Coronary artery (tissue), 2 donors: ENCODE data around the gene KLC4.
"Not testable (repeated sequence)": the region's sequence is repeated elsewhere in the genome, so short reads cannot be mapped to it uniquely, and the experiment has no call there.

Experiments
- DNase-seq: peaks from one replicate; pipeline ENCODE4 v3.0.0-alpha.2; 2017; ENCODE audit warnings: low spot score
- H3K27ac ChIP-seq, 2 donors: fragments of 200-600 bp; sonication (generic); one replicate each; pipeline ENCODE4 v1.5.1; 2016 to 2019
- H3K4me3 ChIP-seq: fragments of 200-600 bp; sonication (generic); 2 replicates; pipeline ENCODE4 v1.5.1; 2016; ENCODE audit warnings: mild to moderate bottlenecking, moderate library complexity
- TF ChIP-seq, protein P1 (sequence below): fragments of 200-600 bp; sonication (generic); IDR thresholded peaks from one replicate; pipeline ENCODE4 v1.5.1; 2019; ENCODE audit warnings: antibody characterized with exemption

KLC4 gene

DNA sequence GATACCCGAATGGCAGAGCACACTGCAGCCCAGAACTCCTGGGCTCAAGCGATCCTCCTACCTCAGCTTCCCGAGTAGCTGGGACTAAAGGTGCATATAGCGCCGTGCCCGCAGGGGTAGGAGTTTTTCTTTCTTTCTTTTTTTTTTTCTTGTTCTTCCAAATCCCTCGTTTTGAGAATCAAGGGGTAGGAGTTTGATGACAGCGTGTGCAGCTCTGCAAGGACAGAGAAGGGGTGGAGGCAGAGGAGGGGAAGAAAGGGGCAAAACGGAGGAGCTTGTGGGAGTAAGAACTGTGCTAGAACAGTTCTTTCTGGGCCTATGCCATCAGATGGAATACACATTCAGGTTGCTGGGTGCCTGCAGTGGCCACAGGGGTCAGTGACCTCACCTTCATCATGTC lies 22.7 kb upstream of the KLC4 start:
- no peak for DNase-seq
- TF ChIP-seq, protein P1, sequence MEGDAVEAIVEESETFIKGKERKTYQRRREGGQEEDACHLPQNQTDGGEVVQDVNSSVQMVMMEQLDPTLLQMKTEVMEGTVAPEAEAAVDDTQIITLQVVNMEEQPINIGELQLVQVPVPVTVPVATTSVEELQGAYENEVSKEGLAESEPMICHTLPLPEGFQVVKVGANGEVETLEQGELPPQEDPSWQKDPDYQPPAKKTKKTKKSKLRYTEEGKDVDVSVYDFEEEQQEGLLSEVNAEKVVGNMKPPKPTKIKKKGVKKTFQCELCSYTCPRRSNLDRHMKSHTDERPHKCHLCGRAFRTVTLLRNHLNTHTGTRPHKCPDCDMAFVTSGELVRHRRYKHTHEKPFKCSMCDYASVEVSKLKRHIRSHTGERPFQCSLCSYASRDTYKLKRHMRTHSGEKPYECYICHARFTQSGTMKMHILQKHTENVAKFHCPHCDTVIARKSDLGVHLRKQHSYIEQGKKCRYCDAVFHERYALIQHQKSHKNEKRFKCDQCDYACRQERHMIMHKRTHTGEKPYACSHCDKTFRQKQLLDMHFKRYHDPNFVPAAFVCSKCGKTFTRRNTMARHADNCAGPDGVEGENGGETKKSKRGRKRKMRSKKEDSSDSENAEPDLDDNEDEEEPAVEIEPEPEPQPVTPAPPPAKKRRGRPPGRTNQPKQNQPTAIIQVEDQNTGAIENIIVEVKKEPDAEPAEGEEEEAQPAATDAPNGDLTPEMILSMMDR, result no peak
- Histone ChIP-seq H3K4me3 (no peak overlapping the region), H3K27ac (no peak overlapping the region)

DNA sequence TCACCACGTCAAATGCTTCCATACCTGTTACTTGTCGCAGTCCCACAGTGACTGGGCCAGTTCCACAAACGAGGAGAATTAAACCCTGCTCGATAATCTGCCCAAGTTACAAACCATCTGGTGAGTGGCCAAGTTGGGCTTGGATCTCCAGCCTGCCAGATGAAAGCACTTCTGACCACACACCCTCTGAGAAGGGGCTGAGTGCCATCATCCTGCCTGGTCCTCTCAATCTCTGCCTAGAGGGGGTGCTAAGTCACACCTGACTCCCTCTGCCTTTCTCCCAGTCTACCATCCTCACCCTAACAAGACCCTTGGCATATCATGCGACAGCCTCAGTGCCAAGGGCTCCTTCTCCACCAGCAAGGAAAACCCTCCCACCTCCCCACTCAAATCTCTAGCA lies 22.2 kb upstream of the KLC4 start:
- H3K27ac ChIP-seq, result no peak overlapping the region
- DNase-seq, result no peak
- TF ChIP-seq, protein P1, result no peak
- H3K4me3 ChIP-seq, result no peak overlapping the region

DNA sequence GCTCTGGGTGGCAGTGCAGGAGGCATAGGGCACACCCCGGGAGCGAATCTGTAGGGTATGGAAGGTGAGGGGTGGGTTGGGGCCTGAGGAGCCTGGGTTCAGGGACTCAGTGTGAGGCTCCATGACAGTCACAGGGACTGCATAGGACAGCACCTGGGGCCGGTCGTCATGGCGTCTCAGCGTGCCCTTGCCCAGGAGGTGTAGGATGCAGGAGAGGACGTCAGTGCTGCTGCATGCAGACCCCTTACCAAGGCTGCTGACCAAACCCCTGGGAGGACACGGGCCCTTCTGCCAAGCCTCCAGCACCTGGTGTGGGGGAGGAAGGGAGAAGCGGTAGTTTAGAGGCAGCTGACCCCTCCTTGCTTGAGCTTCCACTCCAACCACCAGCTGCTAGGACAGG lies 21.7 kb upstream of the KLC4 start:
- H3K27ac ChIP-seq, result no peak overlapping the region
- TF ChIP-seq, protein P1, result no peak
- no peak overlapping the region for H3K4me3 ChIP-seq
- no peak for DNase-seq

DNA sequence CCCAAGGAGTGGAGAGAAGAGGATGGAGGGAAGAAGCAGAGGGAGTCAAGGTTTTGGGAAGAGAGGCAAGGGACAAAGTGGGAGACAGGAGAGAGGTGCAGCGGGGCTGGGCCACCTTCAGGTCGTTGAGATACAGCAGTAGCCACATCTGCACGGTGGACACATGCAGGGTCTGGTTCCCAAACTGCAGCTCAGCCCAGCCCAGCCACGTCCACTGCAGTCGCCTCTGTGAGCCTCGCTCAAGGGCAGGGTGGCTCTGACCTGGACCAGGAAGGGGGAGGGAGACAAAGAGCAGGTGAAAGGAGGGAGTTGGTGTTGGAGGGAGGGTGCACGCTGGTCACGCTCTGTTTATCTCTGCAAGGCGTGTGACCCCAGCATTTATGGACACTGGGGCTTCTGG lies 20.7 kb upstream of the KLC4 start:
- no peak overlapping the region for H3K4me3 ChIP-seq
- no peak for DNase-seq
- TF ChIP-seq, protein P1, result no peak
- no peak overlapping the region for H3K27ac ChIP-seq

DNA sequence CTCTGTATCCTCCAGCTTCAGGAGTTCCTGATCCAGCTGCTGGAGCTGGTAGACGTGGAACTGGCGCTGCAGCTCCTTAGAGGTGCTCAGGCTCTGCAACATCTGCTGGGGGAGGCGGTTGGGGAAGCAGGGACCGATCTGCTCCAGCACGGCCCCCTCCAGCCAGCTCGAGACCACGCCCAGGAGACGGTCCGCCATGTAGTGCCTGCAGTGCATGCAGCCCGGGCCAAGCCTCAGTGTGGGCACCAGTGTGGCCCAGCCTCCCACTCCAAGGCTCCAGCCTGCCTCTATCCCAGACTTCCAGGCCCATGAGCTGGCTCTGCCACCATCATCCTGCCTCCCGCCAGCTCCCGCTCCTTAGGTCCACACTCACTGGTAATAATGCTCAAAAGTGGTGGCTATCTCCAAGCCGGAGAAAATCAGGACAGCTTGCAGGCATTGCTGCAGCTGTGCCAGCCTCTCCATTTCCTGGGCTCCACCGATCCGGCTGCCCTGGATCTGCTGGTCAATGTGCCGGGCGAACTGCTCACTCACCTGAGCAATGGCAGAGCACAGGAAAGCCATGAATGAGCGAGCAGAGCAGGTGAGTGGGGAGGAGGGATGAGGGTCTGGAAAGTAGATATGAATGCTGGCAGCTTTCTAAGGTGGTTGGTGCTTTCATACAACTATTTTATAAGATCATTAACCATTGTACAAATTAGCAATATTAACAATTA lies 18.7 kb upstream of the KLC4 start:
- Histone ChIP-seq H3K27ac (no peak overlapping the region), H3K4me3 (no peak overlapping the region)
- DNase-seq, result no peak
- TF ChIP-seq, protein P1, result no peak

DNA sequence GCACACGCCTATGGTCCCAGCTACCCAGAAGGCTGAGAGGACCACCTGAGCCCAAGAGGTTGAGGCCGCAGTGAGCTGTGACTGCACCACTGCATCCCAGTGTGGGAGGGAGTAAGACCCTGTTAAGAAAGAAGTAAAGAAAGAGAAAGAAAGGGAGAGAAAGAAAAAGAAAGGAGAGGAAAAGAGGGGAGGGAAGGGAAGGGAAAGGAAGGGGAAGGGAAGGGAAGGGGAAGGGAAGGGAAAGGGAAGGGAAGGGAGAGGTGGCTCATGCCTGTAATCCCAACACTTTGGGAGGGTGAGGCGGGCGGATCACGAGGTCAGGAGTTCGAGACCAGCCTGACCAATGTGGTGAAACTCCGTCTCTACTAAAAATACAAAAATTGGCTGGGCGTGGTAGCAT lies 18.0 kb upstream of the KLC4 start:
- not testable (repeated sequence) for H3K4me3 ChIP-seq, DNase-seq, H3K27ac ChIP-seq

DNA sequence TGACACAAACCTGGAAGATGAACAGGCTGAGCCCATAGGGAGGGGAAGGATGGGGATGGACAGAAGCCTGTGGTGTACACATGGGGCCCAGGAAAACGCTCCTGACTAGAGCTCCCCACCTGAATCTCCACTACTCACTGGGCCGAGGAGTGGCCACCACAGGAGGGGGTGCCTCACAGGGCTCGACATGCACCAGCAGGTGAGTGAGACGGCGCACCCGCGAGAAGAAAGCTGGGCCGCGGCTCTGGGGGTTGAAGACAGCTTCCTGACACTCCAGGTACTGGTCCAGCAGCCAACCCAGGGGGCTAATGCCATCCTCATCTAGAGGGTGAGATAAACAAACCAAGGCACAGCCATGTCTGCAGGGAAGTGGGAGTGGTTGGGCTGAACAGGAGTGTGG lies 16.1 kb upstream of the KLC4 start:
- TF ChIP-seq, protein P1, result no peak
- Histone ChIP-seq H3K4me3 (no peak overlapping the region), H3K27ac (no peak overlapping the region)
- DNase-seq, result no peak
